IPS DF 19.7 (cell line): Measurements from ENCODE around the gene PPM1E.
"Not testable (repeated sequence)": the region's sequence is repeated elsewhere in the genome, so short reads cannot be mapped to it uniquely, and the experiment has no call there.

Experiments used
- DNase-seq: peaks from one replicate; pipeline ENCODE4 v3.0.0-alpha.2; 2013; ENCODE audit warnings: low read depth, low spot score

PPM1E gene

DNA sequence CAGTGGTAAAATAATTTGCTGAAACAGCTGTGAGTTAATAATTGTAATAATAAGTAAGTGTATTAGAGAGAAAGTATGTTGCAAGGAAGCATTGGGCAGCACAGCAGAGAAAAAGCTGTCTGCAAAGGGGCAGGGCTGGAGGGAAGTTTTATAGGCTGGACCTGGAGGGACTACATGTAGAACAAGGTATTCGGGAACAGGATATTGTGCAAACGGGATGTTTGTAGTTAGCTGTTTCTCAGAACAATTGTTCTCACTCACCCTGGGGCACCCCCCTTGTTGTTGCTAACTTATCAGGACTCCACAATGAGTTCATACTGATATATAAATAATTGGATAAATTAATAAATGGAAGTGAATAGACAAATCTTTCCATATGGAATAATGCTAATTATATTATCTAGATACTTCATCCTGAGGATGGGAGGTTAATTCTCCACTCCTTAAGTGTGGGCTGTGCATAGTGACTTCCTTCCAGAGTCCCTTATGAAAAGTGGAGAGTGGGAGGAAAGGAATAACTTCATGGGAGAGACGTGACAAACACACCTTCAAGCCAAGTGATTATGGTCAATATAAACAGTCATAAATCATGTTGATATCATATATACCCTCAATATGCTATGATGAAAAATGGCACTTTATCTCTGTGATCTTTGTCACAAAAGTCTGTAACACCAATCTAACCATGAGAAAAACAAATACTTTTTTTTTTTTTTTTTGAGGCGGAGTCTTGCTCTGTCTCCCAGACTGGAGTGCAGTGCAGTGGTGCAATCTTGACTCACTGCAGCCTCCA, 85.4 kb downstream of the PPM1E start:
- DNase-seq: no peak

DNA sequence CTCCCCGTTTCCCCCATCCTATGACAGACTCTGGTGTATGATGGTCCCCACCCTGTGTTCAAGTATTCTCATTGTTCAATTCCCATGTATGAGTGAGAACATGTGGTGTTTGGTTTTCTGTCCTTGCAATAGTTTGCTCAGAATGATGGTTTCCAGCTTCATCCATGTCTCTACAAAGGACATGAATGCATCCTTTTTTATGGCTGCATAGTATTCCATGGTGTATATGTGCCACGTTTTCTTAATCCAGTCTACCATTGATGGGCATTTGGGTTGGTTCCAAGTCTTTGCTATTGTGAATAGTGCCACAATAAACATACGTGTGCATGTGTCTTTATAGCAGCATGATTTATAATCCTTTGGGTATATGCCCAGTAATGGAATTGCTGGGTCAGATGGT, 90.8 kb downstream of the PPM1E start:
- DNase-seq: not testable (repeated sequence)

DNA sequence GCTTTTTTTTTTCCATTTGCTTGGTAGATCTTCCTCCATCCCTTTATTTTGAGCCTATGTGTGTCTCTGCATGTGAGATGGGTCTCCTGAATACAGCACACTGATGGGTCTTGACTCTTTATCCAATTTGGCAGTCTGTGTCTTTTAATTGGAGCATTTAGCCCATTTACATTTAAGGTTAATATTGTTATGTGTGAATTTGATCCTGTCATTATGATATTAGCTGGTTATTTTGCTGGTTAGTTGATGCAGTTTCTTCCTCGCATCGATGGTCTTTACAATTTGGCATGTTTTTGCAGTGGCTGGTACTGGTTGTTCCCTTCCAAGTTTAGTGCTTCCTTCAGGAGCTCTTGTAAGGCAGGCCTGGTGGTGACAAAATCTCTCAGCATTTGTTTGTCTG, 94.5 kb downstream of the PPM1E start:
- DNase-seq: not testable (repeated sequence)

DNA sequence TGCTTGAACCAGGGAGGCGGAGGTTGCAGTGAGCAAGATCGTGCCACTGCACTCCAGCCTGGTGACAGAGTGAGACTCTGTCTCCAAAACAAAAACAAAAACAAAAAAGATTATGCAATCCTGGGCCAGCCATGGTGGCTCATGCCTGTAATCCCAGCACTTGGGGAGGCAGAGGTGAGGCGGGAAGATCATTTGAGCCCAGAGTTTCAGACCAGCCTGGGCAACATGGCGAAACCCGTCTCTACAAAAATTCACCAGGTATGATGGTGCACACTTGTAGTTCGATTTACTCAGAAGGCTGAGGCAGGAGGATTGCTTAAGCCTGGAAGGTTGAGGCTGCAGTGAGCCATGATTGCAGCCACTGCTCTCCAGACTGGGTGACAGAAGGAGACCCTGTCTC, 109.6 kb downstream of the PPM1E start:
- DNase-seq: no peak

DNA sequence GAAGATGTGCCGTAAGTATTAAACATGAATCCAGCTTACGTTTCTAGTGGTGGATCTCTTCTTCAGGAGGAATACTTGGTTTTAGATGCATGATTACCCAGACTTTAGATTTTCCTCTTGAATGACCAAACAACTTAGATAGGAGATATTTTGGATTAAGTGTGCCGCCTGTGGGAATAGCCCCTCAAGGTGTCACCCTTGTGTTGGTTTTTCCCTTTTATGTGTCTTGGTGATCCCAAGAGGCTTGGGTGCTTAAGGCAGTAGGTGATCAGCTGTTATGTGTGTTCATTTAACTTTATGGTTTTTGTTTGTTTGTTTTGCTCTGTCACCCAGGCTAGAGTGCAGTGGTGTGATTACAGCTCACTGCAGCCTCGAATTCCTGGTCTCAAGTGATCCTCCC, 115.1 kb downstream of the PPM1E start:
- no peak for DNase-seq

DNA sequence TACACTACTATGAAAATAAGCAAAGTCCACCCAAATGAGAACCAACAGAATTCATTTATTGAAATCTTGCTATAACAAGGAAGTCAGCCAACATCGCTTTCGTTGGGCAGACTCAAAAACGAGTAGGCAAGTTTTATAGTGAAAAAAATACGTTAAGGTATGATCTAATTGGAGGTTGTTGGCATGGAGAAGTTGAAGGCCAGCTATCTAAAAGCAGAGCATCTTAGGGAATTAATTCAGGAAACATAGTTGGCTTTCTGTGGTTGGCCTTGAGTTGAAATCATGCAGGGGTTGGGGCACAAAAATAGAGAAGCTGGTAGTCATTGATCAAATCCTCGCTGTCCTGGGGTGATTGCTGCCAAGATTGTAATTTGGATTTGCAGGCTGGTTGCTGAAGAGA, 118.3 kb downstream of the PPM1E start:
- no peak for DNase-seq

DNA sequence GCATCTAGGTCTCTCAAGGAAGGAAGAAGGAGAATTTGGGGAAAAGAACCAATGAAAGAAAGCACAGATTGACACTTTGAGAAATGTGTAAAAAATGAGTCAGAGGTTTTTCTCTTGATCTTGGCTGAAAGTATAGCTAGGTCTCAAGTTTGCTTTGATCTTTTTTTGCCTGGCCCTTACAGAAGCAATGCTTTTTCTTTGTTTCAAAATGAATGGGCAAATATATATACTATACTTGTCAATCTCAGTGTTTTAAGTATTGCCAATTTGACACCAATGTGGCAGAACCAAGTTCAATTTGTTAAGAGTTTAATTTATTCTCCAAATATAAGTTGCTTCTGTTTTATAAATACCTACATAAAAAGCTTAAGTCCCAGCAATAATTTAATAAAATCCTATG, 119.6 kb downstream of the PPM1E start:
- DNase-seq: no peak

DNA sequence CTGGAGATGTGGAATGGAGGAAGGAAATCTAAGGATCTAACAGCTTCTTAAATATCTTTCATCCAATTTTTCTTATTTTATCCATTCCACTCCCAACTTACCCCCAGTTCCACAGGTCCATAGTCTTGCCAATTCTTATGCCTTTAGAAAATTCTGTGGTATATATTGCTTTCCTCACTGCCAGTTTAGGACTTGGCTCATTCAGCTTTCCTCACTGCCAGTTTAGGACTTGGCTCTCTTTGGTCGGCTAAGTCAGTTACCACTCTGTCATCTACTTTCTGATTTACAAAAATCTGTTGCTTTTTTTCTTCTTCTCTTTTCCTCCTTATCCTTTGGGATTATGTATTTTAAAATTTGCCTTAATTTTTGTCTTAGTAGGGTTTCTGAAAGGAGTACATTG, 128.5 kb downstream of the PPM1E start:
- DNase-seq: no peak

DNA sequence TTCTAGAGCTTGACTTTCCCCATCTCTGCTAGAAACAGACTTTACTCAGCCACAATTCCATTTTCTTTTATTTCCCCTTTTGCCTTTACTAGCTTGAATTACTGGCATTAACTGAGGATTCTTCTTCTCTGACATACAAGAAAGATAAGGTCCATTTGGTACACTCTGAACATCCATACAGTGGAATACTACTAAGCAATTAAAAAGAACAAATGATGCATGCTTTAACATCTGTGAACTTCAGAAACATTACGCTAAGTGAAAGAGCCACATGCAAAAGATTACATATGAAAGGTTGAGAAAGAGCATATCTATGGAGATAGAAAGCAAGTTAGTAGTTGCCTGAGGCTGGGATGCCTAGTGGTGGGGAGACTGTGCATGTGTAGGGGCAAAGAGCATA, 130.9 kb downstream of the PPM1E start:
- no peak for DNase-seq

DNA sequence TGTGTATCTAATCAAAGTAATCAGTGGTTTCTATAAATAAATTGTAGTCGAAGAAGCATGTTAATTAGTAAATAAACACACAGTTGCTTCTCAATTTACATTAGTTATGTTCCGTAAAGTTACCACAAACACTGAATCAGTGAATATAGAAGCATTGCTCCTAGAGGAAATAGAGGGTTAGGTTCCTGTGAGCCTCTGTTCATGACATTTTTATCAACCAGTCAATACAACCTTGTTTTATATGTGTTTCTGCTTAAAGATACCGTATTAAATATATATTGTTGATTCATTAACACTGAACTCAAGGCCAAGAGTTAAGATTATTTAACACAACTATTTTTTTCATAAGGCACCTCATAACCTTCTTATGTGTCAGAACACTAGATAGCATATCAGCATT, 134.3 kb downstream of the PPM1E start:
- no peak for DNase-seq

DNA sequence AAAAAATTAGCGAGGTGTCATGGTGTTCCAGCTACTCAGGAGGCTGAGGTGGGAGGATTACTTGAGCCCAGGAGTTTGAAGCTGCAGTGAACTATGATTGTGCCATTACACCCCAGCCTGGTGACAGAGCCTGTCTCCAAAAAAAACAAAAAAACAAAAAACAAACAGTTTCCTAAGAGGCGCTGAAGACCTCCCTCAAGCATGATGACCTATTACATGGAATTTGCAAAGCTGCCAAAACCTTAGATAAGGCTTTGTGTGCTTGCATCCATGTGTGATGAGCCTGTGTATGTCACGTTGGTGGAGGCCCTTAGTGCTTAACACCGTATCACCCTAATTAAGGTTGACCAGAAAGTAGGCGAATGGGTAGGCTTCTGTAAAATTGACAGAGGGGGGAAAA, 143.5 kb downstream of the PPM1E start:
- no peak for DNase-seq

DNA sequence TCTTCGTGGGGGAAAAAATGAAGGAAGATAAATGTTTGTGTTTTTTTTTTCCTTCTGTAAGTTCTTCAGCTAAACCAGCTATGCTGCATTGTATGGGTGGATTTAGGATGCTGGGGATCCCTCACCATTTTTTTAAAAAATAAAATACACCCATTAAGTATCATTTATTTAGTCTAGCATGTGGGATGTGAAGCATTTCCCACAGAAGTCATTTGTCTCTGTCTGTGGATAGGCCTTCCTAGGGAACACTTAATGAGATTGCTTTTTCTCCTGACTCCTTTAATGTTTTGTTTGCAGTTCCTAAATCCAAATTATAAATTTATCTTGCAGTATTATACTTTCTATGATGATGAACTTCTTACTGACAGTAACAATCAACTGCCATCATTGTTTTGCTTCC, 146.7 kb downstream of the PPM1E start:
- DNase-seq: no peak

DNA sequence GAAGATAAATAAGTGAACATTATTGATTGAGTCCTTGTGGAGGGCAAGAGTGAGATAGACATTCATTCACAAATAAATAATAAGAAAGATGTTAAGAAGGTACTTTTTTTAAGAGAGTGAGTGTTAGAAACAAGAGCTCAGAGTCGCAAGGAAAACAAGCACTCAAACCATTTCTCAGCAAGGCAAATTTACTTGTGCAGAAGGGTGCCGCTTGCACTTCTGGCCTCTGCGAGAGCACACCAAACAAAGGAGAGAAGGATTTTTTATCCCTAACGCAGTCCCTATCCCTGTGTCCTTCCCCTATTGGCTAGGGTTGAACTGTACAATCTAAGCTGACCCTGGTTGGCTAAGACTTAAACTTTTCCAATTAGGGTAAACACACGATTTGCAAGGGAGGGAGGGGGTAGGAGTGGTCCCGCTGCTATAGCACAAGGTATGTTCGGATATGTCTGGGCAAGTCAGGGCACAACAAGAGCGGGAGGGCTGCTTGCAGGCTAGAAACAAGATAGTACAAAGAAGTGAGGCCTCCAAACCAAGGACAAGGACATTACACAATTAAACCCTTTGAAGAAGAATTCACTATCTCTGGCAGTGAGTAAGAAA, 156.2 kb downstream of the PPM1E start:
- no peak for DNase-seq

DNA sequence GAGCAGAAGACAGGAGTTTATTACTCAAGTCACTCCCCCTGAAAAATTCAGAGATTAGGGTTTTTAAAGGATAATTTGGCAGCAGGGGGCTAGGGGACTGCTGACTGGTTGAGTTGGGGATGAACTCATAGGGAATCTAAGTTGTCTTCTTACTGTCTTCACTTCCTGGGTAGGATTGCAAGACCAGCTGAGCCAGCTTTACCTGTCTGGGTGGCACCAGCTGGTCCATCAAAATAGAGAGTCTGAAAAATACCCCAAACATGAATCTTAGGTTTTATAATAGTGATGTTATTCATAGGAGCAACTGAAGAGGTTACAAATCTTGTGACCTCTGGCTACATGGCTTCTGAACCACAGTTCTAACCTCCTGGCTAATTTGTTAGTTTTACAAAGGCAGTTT, 157.9 kb downstream of the PPM1E start:
- no peak for DNase-seq

DNA sequence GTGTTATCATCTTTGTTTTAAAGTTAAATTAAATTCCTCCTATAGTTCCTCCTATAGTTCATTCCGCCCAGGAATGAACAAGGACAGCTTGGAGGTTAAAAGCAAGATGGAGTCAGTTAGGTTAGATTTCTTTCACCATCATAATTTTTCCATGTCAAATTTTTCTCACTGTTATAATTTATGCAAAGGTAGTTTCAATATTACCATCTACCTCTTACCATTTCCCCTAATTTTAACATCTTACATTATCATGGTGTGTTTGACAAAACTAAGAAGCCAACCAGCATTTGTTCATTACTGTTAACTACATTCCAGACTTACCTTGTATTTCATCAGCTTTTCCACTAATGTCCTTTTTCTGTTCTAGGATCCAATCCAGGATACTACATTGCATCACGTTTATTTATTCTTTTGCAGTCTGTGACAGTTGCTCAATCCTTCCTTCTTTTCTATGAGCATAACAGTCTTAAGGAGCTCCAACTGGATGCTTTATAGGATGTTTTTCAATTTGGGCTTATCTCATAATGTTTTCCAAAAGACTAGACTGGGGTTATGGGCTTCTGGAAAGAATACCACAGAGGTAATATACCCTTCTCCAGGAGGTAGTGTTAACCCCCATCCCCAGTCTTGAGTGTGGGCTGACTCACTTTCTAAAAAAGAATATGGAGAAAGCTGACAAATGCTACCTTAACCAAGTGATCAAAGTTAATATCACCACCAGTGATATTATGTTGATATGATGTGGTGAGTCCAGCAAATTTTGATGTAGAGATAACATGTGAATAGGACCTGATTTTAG, 158.5 kb downstream of the PPM1E start:
- no peak for DNase-seq

DNA sequence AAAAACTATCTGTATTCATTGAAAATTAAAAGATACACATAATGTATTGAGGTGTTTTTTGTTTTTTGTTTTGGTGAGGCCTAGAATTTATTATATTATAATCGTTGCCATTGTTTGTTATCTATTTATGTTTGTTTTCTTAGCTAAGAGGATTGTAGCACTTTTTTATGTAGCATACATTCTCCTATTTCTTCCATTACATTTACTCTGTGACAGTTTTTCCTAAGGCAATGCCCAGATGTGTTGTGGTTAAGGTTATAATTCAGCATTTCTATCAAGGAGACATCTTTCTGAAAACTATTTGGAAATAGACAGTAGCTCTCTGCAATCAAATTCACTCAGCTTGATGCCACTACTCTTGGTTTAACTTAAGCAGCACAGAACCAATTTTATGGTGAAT, 161.6 kb downstream of the PPM1E start:
- DNase-seq: no peak

DNA sequence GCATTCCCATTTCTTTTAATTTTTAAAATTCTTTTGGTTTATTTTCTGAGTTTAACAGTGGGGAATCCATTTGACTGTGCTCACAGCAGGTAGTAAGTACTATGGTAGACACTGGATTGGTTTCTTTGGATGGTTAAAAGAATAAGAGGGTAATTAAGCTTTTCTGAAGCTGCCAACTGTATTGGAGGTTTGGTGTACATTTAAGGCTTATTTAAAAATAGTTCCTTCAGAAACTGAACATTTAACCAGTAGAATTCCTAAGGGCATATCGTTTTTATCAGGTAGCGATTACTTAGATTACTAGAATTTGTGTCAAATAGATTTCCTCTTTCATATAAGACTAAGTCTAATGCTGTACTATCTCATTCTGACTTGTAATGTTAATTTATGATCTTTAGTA, 162.4 kb downstream of the PPM1E start:
- no peak for DNase-seq

DNA sequence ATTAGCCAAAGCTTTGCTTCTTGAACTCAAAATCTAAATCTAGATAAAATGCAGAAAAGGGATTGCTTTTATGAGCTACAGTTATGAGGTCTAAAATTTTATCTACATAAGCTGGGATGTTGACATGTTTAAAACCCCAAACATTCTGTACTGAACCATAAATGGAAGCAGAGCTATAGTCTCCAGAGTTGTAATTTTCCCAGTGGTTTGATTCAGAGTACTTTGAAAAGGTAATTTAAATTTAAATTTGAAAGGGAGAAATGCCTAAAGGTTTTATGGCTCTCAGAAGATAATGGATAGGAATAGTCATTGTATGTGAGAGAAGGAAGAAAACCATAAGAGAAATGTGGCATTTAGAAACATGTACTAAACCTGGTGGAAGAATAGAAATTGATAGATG, 163.2 kb downstream of the PPM1E start:
- no peak for DNase-seq

DNA sequence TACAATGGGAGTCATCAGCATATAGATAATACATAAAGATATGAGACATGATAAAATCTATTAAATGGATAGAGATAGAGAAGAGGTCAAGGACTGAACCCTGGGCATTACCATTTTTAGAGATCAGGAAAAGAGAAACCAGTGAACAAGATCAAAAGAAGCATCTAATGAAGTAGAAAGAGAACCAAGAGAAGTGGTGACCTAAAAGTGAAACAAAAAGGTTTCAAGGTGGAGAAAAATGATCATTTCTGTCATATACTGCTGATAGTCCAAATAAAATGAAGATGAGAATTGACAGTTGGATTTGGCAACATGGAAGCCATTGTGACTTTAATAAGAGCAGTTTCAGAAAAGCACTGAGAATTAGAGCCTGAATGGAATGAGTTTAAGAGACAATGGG, 165.1 kb downstream of the PPM1E start:
- DNase-seq: no peak

DNA sequence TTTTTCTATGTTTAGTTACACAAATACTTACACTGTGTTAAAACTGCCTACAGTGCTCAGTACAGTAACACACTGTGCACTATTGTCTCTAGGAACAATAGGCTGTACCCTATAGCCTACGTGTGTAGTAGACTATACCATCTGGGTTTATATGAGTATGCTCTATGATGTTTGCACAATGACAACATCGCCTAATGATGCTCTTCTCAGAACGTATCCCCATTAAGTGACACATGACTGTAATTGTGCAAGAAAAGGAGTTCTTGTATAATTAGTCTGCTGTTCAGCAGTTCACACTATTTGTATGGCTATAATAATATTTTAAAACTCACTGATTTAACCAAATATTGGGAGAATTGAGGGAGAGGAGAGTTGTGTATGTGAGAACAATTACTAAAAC, 177.3 kb downstream of the PPM1E start:
- DNase-seq: no peak

DNA sequence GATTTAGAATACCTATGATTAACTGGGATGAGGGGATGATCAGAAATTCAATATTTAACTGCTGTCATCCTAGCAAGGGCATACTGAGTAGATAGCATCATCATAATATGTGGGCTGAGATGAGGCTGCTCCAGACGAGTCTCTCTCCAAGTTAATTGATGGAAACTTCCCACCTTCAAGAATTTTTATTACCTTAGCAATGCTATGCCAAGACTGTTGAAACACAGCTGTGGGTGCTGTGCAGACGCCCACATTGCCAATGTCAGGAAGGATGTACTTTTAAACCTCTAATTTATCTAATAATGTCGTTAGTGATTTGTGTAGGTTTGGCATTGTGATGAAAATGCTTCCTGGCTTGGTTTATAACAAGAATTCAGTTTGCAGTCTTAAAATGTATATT, 180.6 kb downstream of the PPM1E start:
- DNase-seq: no peak

DNA sequence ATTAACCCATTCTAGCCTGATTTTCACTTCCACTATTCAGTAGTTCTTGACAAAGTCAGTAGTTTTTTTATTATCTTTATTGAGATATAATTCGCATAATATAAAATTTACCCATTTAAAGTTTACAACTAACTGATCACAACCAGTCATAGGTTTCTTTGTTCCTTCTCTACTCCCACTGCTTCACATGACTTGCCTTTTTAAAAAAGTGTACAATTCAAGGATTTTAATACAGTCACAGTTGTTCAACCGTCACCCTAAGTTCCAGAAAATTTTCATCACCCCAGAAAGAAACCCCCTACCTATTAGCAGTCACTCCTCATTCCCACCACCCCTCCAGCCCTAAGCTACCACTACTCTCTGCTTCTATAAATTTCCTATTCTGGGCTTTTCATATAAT, 188.5 kb downstream of the PPM1E start:
- no peak for DNase-seq

DNA sequence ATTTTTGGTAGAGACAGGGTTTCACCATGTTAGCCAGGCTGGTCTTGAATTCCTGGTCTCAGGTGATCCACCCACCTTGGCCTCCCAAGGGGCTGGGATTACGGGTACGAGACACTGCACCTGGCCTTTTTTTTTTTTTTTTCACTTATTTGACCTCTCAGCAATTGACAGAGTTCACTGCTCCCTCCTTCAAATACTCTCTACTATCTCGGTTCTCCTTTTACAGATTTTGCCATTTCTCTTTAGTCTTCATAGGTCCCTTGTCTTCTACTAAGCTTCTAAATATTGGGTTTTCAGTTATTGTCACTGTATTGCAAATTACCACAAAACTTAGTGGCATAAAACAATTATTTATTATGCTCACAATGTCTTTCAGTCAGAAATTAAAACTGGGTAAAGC, 191.8 kb downstream of the PPM1E start:
- no peak for DNase-seq
